Brain pericyte (primary cell): Measurements from ENCODE around the gene CFAP97D1.

Experiments
- DNase-seq: peaks from one replicate; pipeline ENCODE4 v3.0.0-alpha.2; 2012; ENCODE audit warnings: low read depth, low spot score

CFAP97D1 gene

DNA sequence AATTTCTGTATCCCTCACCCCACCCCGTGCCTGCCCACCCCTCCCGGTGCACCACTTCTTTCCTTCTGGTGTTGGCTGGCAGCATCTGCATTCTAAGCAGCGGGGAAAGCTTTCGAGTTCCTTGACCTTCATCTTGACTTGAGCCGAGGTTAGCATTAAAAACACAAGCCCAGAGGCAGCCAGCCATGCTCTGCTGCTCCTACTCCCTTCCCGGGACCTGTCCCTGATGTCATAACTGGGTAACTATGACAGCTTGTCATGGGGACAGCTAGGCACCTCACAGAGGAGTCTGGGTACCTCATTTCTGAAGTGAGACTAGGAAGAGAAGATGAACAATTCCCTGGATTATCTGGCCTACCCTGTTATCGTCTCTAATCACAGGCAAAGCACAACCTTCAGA lies at the start of gene CFAP97D1:
CFAP97D1 (plus strand) TSS at position 301 of the 400 bp plus-strand sequence; CDS start at position 329, 28 bp downstream.
- DNase-seq: no peak

DNA sequence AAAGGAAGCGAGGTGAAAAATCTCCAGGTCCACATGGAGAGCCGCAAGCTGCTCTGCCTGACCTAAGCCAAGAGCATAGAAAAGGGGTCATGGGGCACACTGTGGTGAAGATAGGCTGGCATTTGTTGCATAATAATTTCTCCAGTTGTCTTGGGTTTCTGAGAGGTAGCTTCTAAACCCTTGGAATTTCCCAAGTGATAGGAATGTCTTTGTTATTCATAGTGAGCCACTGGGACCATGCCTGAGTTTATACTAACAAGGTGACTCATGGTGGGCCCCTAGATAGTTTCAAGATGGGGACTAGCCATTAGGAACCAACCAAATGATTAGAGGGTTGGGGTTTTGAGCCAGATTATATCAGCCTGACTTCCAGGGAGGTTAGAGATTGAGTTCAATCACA lies 47.3 kb upstream of the CFAP97D1 start:
- no peak for DNase-seq

DNA sequence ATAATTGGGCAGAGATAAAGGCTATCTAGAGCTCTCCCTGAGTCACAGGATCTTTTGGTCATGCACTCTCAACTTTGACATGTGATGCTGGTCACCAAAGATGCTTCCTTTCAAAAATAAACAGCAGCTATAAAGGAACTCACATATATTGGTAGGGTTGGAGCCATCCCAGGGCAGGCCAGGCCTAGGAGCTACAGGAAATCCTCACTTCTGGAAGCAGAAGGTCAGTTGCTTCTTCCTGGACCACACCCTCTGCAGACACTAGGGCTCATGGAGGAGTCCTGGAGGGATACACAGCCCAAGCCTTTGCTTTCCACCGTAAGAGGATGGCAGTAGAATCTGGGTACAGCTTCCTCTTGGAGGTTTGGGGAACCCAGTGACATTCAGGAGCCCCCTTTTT lies 46.3 kb upstream of the CFAP97D1 start:
- DNase-seq: no peak

DNA sequence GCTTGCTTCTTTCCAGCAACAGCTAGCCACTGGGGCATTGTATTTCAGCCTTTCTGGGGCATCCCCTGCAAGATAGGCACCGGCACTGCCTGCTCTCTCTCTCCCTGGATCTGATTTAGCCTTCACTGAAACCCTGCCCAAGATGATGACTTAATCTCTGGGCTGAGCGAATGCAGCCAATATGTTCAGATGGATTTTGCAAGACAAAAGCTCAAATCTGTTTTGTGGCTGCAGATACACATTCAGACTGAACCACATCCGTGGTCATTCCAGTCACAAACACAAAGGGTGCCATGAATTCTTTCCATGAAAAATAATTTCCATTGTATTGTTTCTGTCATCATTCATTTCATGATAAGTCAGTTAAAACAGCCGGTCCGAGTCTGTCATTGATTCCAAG lies 45.9 kb upstream of the CFAP97D1 start:
- DNase-seq: no peak

DNA sequence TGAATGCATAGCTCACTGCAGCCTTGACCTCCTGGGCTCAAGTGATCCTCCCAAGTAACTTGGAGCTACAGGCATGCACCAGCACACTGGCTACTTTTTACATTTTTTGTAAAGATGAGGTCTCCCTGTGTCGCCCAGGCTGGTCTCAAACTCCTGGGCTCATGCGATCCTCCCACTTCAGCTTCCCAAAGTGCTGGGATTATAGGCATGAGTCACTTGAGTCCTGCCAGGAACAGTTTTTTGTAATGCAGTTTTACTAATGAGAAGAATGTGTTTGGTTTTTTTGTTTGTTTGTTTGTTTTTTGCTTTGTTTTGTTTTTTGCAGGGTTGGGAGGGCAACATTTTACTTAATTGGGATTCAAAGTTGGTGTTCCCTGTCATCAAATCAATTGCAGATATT lies 43.8 kb upstream of the CFAP97D1 start:
- DNase-seq: no peak

DNA sequence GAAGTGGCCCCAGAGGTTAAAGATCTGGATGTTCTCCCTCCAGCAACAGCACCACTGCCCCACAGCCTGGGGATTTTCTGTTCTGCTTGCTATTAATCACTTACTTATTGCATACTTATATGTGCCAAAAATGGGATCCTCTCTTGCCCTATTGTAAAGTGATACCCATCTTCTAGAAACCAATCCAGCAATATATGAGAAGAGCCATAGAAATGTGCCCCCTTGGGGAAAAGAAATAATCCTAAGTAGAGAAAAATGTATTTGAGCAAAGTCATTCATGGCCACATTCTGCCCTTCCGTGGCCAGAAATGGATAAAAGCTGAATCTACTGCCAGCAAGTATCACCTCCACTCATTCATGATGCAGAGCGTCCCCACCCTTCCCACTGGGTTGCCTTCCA lies 42.5 kb upstream of the CFAP97D1 start:
- DNase-seq: no peak

DNA sequence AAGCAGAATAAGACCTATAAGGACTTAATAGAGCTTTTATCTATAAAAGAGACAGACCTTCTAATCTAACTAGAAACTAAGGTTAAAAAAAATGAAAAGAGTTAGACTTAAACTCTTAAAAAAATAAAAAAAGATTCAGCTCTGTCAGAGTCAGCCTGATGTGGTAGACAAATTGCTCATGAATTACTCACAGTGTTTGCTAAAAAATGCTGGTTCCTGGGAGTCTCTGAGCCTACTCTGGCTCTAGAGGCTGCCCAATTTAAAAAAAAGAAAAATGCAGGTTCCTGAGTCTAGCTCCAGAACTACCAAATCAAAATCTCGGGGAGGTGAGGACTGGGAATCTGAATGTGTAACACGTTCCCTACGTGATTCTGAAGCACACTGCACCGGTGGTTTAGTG lies 39.7 kb upstream of the CFAP97D1 start:
- DNase-seq: no peak

DNA sequence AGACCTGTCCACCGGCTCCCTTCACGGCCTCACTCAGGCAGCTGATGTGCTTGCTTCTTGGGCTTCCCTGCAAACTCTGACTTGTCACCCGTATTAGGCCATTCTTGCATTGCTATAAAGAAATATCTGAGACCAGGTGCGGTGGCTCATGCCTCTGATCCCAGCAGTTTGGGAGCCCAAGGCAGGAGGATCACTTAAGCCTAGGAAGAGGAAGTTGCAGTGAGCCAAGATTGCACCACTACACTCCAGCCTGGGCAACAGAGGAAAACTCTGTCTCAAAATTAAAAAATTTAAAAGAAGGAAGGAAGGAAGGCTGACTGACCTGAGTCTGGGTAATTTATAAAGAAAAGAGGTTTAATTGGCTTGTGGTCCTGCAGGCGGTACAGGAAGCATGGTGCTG lies 38.6 kb upstream of the CFAP97D1 start:
- no peak for DNase-seq

DNA sequence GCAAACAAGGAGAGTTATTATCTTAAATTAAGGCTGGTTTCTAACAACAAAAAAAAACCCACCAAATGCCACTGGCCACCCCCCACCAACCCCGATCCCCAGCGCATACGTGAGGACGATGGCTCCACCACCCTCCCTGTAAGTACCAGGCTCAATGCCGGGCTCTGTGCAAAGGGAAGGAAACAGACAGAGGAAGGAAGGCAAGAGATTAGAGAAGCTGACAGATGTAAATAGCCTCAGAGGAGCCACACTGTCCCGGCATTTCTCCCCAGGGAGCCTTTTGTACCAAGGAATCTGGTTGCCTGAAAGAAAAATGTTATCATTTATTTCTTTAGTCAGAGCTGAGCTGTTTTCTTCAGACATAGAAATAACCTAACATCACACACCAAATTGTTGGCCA lies 34.7 kb upstream of the CFAP97D1 start:
- DNase-seq: no peak

DNA sequence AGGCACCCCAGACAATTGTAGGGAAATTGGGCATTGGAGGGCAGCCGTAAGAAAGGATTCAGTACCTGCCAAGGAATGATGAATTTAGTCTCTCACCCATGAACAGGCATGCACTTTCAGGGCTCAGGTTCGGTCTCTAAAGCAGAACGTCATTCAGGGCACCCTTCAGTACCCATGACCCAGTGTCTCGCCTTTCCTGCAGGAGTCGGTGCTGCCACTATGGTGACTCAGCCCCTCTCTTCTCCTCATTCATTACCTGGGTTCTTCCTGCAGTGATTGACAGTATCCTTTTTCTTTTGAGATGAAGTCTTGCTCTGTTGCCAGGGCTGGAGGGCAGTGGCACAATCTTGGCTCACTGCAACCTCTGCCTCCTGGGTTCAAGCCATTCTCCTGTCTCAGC lies 30.1 kb upstream of the CFAP97D1 start:
- no peak for DNase-seq

DNA sequence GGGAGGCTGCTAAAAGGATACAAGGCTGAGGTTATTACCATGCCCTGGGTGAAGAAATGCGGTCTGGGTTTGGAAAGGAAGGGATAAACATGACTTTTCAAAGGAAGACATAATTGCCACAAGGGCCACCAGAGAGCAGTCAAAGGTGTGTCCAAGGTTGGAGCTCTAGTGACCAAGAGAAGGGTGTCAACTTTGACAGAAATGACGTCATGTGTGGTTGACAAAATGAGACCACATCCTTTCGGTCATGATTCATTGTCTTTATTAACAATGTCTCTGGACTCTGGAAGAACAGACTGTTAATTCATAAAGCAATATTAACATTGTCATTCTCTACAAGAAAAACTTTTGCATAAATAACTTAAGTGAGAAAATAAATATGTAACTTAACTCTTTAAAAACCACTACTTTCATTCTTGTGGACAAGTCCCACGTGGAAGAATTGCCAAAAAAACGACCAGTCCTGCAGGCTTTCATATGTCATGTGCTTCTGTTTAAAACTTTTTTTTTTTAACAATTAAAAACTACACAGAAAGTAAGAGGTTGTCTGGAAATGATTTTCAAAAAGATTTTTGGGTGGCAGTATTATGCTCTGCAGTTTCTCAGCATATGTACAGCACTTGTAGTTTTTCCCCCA lies 26.6 kb upstream of the CFAP97D1 start:
- DNase-seq: no peak

DNA sequence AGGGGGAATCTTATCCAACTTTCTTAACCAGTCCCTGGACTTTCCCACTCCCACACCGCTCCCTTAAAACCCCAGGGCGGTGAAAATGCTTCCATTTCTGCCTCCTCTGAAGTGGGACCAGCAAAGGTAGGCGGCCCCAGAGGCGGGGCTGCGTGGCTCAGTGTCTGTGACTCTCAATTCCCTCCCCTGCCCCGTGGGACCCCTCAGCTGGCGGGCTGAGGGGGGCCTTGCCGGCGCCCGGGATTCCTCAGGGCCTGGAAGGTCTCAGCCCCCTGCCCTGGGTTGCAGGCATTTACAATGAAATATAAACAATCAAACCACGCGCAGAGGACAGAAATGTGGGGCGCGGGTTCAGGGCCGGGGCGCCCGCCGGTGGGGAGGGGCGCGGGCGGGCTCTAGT lies 25.3 kb upstream of the CFAP97D1 start:
- no peak for DNase-seq

DNA sequence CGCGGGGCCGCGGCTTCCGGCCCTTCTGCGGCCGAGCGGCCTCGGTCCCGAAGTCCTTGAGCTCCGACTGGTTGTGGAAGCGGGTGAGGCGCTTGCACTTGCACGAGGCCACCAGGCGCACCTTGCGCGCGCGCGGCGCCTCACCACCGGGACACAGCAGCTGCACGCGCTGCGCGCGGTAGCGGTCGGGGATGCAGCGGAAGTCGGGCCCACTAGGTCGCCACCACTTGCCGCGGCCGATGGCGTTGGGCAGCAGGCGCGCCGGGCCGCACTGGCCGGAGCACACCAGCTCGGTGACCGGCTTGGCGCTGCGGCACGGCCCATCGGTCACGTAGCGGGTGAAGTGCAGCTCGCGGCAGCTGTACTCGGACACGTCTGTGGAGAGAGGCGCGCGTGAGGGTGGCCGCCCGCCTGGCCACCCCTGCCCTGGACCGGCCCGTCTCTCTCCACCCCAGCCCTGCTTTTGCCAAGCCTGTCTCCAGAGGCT lies 24.8 kb upstream of the CFAP97D1 start:
- no peak for DNase-seq

DNA sequence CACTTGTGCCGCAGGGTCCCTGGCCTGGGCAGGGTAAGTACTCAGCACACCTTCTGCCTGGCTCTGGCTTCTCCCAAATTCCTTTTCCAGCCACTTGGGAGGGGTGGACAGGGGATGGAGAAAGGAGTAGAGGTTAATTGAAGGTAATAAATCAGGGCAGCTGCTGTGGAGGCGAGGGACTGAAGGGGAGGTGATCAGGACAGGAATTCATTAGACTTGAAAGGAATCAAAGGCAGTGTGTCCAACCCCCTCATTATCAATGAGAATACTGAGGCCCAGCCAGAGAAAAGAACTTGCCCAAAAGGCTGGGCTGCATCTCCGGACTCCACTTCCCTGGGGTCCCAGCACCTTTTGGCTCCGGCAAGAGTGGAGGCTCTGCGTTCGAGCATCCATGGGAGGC lies 24.0 kb upstream of the CFAP97D1 start:
- no peak for DNase-seq

DNA sequence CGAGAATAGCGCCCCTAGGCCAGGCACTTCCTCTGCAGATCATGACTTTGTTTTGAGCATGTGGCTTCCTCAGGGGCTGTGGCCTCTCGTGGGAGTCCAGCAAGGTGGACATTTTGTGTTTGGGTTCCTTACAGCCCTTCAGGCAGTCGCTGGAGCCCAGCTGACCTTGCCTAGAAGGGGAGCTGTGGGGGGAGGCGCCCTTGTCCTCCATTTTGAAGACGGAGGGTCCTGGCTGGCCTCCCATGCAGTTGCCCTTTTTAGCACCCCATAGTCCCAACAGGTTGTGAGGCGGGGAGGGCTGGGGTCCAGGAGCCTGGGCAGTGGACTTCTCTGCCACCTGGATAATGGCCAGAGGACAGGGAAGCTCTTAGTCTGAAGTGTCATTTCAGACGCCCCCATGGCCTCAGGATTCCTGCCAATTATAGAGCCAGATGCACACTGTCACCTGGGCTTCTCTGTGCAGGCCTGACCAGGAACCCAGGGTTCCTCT lies 23.0 kb upstream of the CFAP97D1 start:
- no peak for DNase-seq

DNA sequence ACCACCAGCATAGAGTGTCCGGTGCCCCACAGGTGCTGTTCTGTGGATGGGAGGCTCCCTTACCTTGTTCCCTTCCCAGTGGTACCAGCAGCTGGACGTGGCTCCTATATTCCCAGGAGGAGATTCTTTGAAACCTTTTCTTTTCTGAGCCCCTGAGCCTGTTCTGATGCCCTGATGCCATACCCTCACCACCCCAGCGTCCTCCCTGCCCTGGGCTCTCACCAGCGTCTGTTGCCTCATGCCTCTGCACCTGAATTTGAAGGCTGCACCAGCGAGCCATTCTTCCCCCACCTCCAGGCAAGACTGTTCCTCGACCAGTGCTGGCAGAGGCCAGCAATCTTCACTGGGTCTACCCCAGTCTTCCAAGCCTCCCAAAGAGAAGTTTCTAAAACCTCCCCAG lies 22.1 kb upstream of the CFAP97D1 start:
- no peak for DNase-seq

DNA sequence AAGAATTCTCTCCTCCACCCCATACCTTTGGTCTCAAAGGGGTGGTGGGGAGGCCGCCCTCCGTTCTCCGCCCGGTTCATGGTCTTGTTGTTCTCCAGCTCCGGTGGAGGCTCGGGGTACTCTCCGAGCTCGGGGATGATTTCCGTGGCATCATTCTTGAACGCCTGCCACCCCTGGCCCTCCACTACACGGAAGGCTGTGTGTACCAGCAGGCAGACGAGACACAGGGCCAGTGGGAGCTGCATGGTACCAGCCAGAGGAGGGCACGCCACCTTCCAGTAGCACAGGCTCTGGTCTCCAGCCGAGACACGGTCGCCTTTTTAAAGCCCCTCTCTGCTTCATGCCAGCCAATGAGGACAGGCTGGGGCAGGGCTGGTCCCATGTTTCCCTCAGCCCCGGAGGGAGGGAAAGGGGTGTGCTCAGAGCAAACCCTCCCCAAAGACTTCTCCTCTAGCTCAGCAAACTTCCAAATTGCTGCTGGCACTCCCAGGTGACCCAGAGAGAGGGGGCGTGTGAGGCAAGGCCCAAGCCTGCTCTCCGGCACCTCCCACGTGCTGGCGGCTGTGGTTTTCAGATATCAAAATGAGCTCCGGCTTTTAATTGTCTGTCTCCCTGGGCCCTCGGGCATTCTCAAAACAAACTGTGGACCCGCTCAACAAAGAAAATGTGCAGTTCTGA lies 21.6 kb upstream of the CFAP97D1 start, which contains the start of gene SOST:
SOST (minus strand) TSS at position 295 of the 678 bp plus-strand sequence; CDS start at position 245, 50 bp downstream.
- DNase-seq: no peak

DNA sequence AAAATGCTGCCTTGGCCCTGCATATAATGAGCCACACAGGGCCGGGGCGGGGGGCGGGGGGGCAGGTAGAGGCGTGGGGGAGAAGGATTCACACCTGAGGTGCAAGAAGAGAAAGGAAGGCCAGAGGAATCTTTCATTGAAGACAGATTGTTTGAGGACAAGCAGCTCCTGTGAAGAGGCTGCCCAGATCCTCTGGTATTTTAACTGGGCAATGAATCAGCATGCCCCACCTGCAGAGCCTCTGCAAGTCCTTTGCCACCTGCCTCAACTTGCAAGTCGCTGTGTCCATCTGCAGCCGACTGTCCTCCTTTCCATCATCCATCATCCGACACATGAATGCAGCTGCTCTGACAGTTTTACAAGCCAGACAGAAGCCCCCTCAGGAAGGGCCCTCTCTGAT lies 20.4 kb upstream of the CFAP97D1 start:
- no peak for DNase-seq

DNA sequence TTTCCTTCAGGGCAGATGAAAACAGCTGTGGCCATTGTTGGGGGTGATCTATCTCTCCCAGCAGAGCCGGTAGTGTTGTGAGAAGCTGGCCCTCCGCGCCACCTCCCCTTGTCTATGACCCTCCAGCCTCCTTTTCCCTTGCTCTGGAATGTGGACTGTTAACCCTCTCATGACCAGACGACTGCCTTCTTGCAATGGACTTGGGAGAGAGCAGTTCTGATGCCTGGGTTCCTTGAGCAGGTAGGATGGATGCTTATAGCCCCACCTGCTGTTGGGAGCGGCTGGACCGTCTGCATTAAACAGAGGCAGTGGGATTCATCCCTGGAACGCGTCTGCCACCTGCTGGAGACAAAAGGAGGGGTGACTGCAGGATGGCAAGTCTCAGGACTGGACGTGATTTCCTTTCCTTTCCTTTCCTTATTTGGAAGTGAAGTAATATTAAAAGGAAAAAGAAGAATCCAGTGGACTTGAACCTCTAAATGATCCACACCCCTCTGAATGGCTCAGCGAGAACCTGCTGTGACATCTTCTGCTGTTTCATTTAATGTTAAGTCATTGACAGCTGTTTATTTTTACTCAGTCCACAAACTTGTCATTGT lies 19.9 kb upstream of the CFAP97D1 start:
- peak; percentile 79 for DNase-seq

DNA sequence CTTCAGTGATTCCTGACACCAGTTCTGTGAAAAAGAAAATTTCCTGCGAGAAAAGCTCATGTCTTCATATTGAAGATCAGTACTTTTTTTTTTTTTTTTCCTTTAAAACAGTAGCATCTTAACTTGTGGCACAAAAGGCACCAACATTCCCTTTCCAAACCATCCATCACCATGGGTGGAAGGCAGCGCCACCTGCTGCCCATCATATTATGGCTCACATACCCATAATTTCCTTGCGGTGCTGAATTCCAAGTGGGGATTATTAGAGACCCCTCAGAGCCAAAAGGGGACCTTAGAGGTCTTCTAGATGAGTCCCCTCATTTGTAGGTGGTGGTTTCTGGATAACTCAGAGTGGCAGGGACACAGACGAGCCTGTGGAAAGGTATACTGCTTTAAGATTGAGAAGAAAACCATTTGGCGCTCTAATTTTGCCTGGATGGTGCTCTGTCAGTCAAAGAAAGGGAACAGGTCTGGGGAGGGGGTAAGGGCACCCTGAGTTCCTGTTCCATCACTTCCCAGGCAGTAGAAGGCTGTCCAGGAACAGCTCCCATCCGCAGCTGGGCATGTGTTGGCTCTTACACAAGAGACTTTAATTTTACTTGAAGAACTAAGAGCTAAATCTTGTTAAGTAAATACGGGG lies 13.7 kb upstream of the CFAP97D1 start:
- no peak for DNase-seq

DNA sequence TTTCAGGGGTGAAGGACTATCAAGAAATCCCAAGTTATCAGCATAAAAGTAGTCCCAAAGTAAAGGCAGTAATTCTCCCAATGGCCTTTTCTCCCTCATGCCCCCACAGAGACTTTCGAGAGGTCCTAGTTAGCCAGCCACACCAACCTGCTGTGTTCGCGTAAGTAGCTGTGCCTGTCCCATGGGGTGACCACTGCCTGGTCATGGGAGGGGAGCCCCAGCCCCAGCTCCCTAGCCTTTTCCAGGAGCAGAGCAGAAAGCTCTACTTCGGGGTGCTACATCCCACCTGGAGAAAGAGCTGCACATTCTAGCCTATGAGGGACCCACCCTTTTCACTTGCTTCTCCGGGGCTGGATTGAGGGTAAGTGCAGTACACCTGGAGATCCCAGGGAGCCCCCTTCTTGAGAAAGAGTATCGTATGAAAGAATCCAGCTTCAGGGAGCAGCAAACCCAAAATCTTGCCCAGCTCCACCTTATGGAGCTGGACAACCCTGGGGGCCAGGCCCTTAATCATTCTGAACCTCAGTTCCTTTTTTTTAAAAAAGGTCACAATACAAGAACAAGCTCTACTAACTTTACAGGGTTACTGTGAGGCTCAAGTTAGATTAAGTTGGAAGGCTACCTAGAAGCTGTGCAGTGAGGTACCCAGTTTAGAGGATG lies 13.1 kb upstream of the CFAP97D1 start:
- DNase-seq: no peak

DNA sequence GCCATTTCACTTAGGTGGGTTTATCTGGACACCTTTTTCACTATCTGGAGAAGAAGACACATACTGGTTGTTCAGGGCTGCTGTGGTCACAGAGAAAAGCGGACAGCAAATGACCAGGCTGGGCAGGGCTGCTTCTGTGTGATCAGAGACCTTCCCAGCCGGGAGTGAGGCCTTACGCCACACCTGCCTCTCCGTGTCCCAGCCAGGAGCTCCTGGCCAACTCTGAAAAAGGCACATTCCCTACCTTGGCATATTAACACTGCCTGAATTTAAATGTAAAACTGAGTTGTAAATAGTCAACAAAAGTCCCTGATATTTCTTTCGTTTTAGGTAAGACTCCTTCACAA lies 12.5 kb upstream of the CFAP97D1 start:
- no peak for DNase-seq
